Heart left ventricle (tissue), 16 donors: ENCODE data around the gene JAKMIP1. TPM values are rescaled to one million over a fixed set of nuclear protein-coding genes. Genes with fewer than 3 reads are reported as not detected.

Experiments
- ATAC-seq, 4 donors: fragments of 200-7000 bp; cut with Tn5 transposase; one replicate each; pipeline ENCODE4 v1.9.1; 2020 to 2022; ENCODE audit warnings: moderate library complexity in 4 of 4, mild to moderate bottlenecking in 3 of 4, moderate number of reproducible peaks in 1 of 4
- DNase-seq, 5 donors: peaks; one replicate each; pipeline ENCODE4 v3.0.0-alpha.2; 2020
- H3K27ac ChIP-seq, 12 donors: fragments of 200-600 bp; sonication (generic) in 4 of 12; one replicate each; pipeline versions ENCODE4 v1.5.0 to v1.8.0; 2016 to 2022; ENCODE audit warnings: mild to moderate bottlenecking in 2 of 12
- H3K27me3 ChIP-seq, 9 donors: fragments of 200-600 bp; sonication (generic) in 2 of 9; one replicate each; pipeline versions ENCODE4 v1.5.1 to v1.8.0; 2016 to 2022; ENCODE audit warnings: mild to moderate bottlenecking in 3 of 9
- H3K36me3 ChIP-seq, 9 donors: fragments of 200-600 bp; sonication (generic) in 2 of 9; one replicate each; pipeline versions ENCODE4 v1.5.0 to v1.8.0; 2018 to 2022; ENCODE audit warnings: mild to moderate bottlenecking in 2 of 9
- H3K4me1 ChIP-seq, 12 donors: fragments of 200-600 bp; sonication (generic) in 4 of 12; one replicate each; pipeline versions ENCODE4 v1.5.0 to v1.8.0; 2016 to 2022; ENCODE audit warnings: mild to moderate bottlenecking in 3 of 12
- H3K4me3 ChIP-seq, 12 donors: fragments of 200-600 bp; sonication (generic) in 4 of 12; one replicate each; pipeline versions ENCODE4 v1.5.0 to v1.8.0; 2017 to 2022; ENCODE audit warnings: mild to moderate bottlenecking in 9 of 12, moderate library complexity in 4 of 12
- H3K9me3 ChIP-seq, 12 donors: fragments of 200-600 bp; sonication (generic) in 4 of 12; one replicate each; pipeline versions ENCODE4 v1.5.0 to v1.8.0; 2016 to 2022; ENCODE audit warnings: mild to moderate bottlenecking in 1 of 12
- POLR2A ChIP-seq, 2 donors: fragments of 450-650 bp; IDR thresholded peaks; one replicate each; pipeline ENCODE4 v1.6.1; 2017; ENCODE audit warnings: antibody characterized with exemption in 2 of 2, mild to moderate bottlenecking in 2 of 2, moderate library complexity in 2 of 2
- WGBS, 4 donors: extraction: QIAGEN DNeasy Blood & Tissue Kit in 2 of 4; methylation state at CpG; one replicate each; pipeline versions ENCODE4 v1.1.5 to v1.1.7; 2013 to 2018; 5-methylcytosine and 5-hydroxymethylcytosine counted together
- intact Hi-C, 10 donors: fragments of 100-400 bp; cut with DNase I; formaldehyde crosslinking; loops; one replicate each; pipeline versions ENCODE4 v1.11.1 to v1.14.2; 2022
- long read RNA-seq, 3 donors: library from polyadenylated mRNA; unstranded; transcript quantifications; one replicate each; pipeline ENCODE4 v2.0.0, GENCODE V29; 2020 to 2021
- polyA plus RNA-seq, 2 donors: library from polyadenylated mRNA; stranded (reverse); fragments of 200-250 nt; gene quantifications; one replicate each; pipeline ENCODE4 v1.2.3, GENCODE V29; 2013
- total RNA-seq, 9 donors: library from RNA; depleted of rRNA in 2 of 9; stranded (reverse); fragments of >200 nt in 2 of 9; fragmentation: NEBNext Ultra II Directional in 3 of 9; extraction: Animal tissue kit (Norgen Biotek cat#: 25700) in 3 of 9; gene quantifications; one replicate each; pipeline versions ENCODE4 v1.1.0 to v1.2.4, GENCODE V29; 2016 to 2023
- TF ChIP-seq, protein P1 (sequence below), 12 donors: fragments of 200-600 bp; sonication (generic) in 4 of 12; IDR thresholded peaks; one replicate each; pipeline versions ENCODE4 v1.5.0 to v1.8.0; 2018 to 2022; ENCODE audit warnings: antibody characterized with exemption in 12 of 12, mild to moderate bottlenecking in 5 of 12
- donor health status: ischemic (EF 13 %, LVEDD 7.1; RV severe dilation, severe dysfunction).
- donor health status: healthy with polysubstance abuse.
- donor health status: DM: no; HTN: yes; CAD: no.
- donor health status: DM: no; HTN: no; CAD: no.
- donor health status: ischemic (EF 25% LVEDD 6.9; RV normal size, moderate dysfunction).
- donor health status: ischemic (EF 25% LVEDD 5.7; RV mildly dilated, moderate dysfunction).
- donor health status: healthy.
- donor health status: DM: yes; HTN: yes; CAD: no.
- donor health status: ischemic (EF 35%, LVEDD 5.7; RV mildly dilated, moderate dysfunction).
- donor health status: nonischemic (EF 11% LVEDD 7.7; RV severe dilation, severe dysfunction).
- donor health status: DM: yes; HTN: yes; CAD: no.
- donor health status: PGD.
- donor health status: ischemic (EF 29% LVEDD 5.4; RV normal size, mild dysfunction).
- donor health status: nonischemic (EF 23%, LVEDD 6.1; RV moderate dilation, normal function).

JAKMIP1 gene
- total RNA-seq (under 1 TPM in 3 of 9 donors, not detected in 6; 0.23 to 0.99 (median 0.38) TPM), polyA plus RNA-seq (under 1 TPM; 0.01 to 0.08 TPM)
- long read RNA-seq, donor 1: 0 reads
- long read RNA-seq, donor 2: 0 reads
- long read RNA-seq, donor 3: 0 reads

DNA sequence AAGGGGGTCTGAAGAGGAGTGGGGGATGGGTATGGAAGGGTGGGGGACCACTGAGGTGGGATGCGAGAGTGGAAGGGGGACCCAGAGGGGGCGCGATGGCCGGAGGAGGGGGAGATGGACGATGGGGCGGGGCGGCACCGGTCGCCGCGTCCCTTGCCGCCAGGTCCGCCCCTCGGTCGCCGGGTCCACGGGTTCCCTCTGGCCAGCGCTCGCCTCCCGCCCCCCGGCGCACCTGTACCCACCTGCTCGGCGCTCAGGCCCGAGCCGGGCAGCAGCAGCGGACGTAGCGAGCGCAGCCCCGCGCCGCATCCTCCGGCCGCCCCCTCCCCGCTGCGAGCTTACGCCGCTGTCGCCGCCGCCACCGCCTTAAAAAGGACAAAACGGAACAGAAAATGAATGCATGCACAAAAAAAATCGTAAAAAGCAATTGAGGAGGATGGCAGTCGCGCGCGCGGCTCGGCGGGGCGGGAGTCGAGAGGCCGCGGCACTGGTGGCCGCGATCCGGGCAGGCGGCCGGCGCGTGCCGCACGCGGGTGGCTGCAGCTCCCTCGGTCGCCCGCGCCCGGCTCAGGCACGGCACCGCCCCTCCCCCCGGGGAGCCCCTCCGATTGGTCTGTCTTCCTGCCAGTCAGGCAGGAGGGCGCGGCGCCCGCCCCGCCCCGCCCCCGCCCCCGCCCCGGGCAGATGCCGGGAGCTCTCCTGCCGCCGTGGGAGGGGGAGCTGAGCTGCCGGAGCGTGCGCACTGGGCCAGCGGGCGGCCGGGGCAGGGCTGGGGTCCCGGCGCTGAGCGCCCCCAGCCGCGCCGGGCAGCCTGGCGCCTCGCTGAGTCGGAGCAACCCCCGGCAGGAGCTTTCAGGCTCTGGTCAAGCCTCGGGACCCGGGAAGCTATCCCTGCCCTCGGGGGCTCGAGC, at the start of gene JAKMIP1:
Gene JAKMIP1 (minus strand): TSS at position 539 of the 911 bp plus-strand sequence. CDS start 87,699 bp downstream, outside the sequence.
- H3K27ac ChIP-seq: peak within 1 kb of the TSS in 1 of 12 donors; percentile 62
- peaks cover 0 to 7% (median 0%) of the 10 kb centered on the region in 12 donors for H3K9me3 ChIP-seq
- no peak for TF ChIP-seq POLR2A (IDR thresholded peaks at IDR 0.05)
- TF ChIP-seq, protein P1, sequence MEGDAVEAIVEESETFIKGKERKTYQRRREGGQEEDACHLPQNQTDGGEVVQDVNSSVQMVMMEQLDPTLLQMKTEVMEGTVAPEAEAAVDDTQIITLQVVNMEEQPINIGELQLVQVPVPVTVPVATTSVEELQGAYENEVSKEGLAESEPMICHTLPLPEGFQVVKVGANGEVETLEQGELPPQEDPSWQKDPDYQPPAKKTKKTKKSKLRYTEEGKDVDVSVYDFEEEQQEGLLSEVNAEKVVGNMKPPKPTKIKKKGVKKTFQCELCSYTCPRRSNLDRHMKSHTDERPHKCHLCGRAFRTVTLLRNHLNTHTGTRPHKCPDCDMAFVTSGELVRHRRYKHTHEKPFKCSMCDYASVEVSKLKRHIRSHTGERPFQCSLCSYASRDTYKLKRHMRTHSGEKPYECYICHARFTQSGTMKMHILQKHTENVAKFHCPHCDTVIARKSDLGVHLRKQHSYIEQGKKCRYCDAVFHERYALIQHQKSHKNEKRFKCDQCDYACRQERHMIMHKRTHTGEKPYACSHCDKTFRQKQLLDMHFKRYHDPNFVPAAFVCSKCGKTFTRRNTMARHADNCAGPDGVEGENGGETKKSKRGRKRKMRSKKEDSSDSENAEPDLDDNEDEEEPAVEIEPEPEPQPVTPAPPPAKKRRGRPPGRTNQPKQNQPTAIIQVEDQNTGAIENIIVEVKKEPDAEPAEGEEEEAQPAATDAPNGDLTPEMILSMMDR (IDR thresholded peaks at IDR 0.05): no peak
- ATAC-seq (peak; percentile 43 to 90 (median 82)), DNase-seq (peak; percentile 55 to 86 (median 71))
- WGBS, 4 donors: 1 to 3% (median 1%) methylated on average over 75 to 107 of the region's 107 CpGs
- no peaks in the 10 kb centered on the region for H3K36me3 ChIP-seq
- peaks cover 0 to 24% (median 7%) of the 10 kb centered on the region in 12 donors for H3K4me1 ChIP-seq
- H3K27me3 ChIP-seq: peaks cover 30 to 56% (median 40%) of the 10 kb centered on the region in 9 donors
- intact Hi-C loops: no loop called here
- peak within 1 kb of the TSS; percentile 20 to 66 (median 52) for H3K4me3 ChIP-seq

- Histone ChIP-seq H3K4me1 (peaks cover 0 to 9% (median 0%) of the 10 kb centered on the region in 12 donors), H3K36me3 (no peaks in the 10 kb centered on the region), H3K27me3 (peaks cover 0 to 66% (median 23%) of the 10 kb centered on the region in 9 donors), H3K9me3 (peaks cover 0 to 7% (median 0%) of the 10 kb centered on the region in 12 donors), H3K4me3 (no peak overlapping the region), H3K27ac (no peak overlapping the region)
- intact Hi-C loops: loop anchor here in 1 of 10 donors (10.0 kb wide), 1 partner anchor 296 kb away; no protein-coding TSS in a partner anchor
- TF ChIP-seq POLR2A (IDR thresholded peaks at IDR 0.05): no peak
- TF ChIP-seq, protein P1 (IDR thresholded peaks at IDR 0.05): no peak
- 69 to 82% (median 73%) methylated on average over 6 to 10 of the region's 10 CpGs for WGBS, 4 donors
- ATAC-seq: no peak
- peak in 1 of 5 donors; percentile 34 for DNase-seq
Observed at GRCh38 chr4:6248394-6248793, 48.0 kb upstream of the JAKMIP1 start.

DNA sequence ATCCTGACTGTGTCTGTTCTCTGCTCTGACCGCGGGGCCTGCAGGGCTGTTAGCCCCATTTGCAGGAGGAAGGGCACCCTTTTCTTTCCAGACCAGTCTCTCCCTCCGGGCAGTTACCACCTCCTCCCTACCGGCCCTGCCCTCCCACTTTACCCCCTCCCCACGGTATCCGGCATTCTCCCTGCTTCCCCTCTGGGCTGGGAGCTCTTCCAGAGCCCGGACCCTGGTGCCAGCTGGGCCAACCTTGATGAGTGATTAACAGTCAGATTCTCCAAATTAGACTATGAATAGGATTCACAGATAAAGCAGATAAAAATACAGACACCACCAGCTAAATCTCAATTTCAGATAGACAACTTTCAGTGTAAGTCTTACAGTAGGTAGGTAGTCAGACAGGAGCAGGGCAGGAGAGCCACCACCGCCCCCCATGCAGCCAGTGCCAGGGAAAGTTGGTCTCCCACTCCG, 45.9 kb upstream of the JAKMIP1 start:
- DNase-seq (peak in 1 of 5 donors; percentile 1), ATAC-seq (no peak)
- Histone ChIP-seq H3K4me1 (peaks cover 0 to 9% (median 0%) of the 10 kb centered on the region in 12 donors), H3K27ac (no peak overlapping the region), H3K27me3 (peaks cover 0 to 79% (median 23%) of the 10 kb centered on the region in 9 donors), H3K4me3 (peak overlapping the region in 1 of 12 donors; percentile 50), H3K36me3 (no peaks in the 10 kb centered on the region), H3K9me3 (peaks cover 0 to 7% (median 0%) of the 10 kb centered on the region in 12 donors)
- TF ChIP-seq, protein P1 (IDR thresholded peaks at IDR 0.05): no peak
- TF ChIP-seq POLR2A (IDR thresholded peaks at IDR 0.05): no peak
- intact Hi-C loops: loop anchor here in 1 of 10 donors (10.0 kb wide), 1 partner anchor 299 kb away; no protein-coding TSS in a partner anchor
- 53 to 62% (median 55%) methylated on average over 9 of the region's 9 CpGs for WGBS, 4 donors
